Parathyroid adenoma (tissue), 2 donors: Measurements from ENCODE around the gene CD70.

ENCODE experiments used
- H2AFZ ChIP-seq: fragments of 300-600 bp; sonication (generic); one replicate; pipeline ENCODE4 v1.7.0; 2017; ENCODE audit warnings: antibody characterized with exemption, mild to moderate bottlenecking
- H3K27ac ChIP-seq: fragments of 300-600 bp; sonication (generic); one replicate; pipeline ENCODE4 v1.7.0; 2017
- H3K27me3 ChIP-seq: fragments of 300-600 bp; sonication (generic); one replicate; pipeline ENCODE4 v1.7.0; 2017; ENCODE audit warnings: low read length; ENCODE audit not compliant: control insufficient read depth, insufficient read depth
- H3K36me3 ChIP-seq: fragments of 300-600 bp; sonication (generic); one replicate; pipeline ENCODE4 v1.7.0; 2017; ENCODE audit warnings: low read length; ENCODE audit not compliant: control insufficient read depth, insufficient read depth
- H3K4me1 ChIP-seq: fragments of 300-600 bp; sonication (generic); one replicate; pipeline ENCODE4 v1.7.0; 2017; ENCODE audit warnings: control low read depth
- H3K4me2 ChIP-seq: fragments of 300-600 bp; sonication (generic); one replicate; pipeline ENCODE4 v1.7.0; 2017; ENCODE audit warnings: low read length
- H3K4me3 ChIP-seq: fragments of 300-600 bp; sonication (generic); one replicate; pipeline ENCODE4 v1.7.0; 2017; ENCODE audit warnings: low read depth, low read length
- H3K79me2 ChIP-seq: fragments of 300-600 bp; sonication (generic); one replicate; pipeline ENCODE4 v1.7.0; 2017; ENCODE audit warnings: control low read depth
- H3K9ac ChIP-seq: fragments of 300-600 bp; sonication (generic); one replicate; pipeline ENCODE4 v1.7.0; 2017; ENCODE audit warnings: mild to moderate bottlenecking
- H3K9me3 ChIP-seq: fragments of 300-600 bp; sonication (generic); one replicate; pipeline ENCODE4 v1.7.0; 2017; ENCODE audit warnings: low read length; ENCODE audit not compliant: control insufficient read depth
- CTCF ChIP-seq: fragments of 300-600 bp; sonication (generic); IDR thresholded peaks from one replicate; pipeline ENCODE4 v1.7.0; 2017; ENCODE audit warnings: antibody characterized with exemption, mild to moderate bottlenecking
- donor health status: primary hyperparathyroidism.

CD70 gene

GRCh38 chr19:6596621-6597020 lies 5.7 kb upstream of the CD70 start:
- no peak overlapping the region for H3K9ac ChIP-seq
- H3K4me1 ChIP-seq = no peaks in the 10 kb centered on the region
- no peak overlapping the region for H3K4me2 ChIP-seq
- H3K27ac ChIP-seq = no peak overlapping the region
- no peaks in the 10 kb centered on the region for H3K36me3 ChIP-seq
- no peaks in the 10 kb centered on the region for H3K79me2 ChIP-seq
- TF ChIP-seq CTCF = no peak
- H2AFZ ChIP-seq = no peak overlapping the region
- no peaks in the 10 kb centered on the region for H3K9me3 ChIP-seq
- H3K27me3 ChIP-seq = no peaks in the 10 kb centered on the region
- H3K4me3 ChIP-seq = no peak overlapping the region

- H3K4me3 ChIP-seq = no peak overlapping the region
- no peaks in the 10 kb centered on the region for H3K4me1 ChIP-seq
- no peak for TF ChIP-seq CTCF
- H3K9me3 ChIP-seq = no peaks in the 10 kb centered on the region
- no peaks in the 10 kb centered on the region for H3K79me2 ChIP-seq
- no peak overlapping the region for H3K27ac ChIP-seq
- no peak overlapping the region for H3K4me2 ChIP-seq
- peaks cover 6% of the 10 kb centered on the region for H3K27me3 ChIP-seq
- H2AFZ ChIP-seq = no peak overlapping the region
- H3K9ac ChIP-seq = no peak overlapping the region
- no peaks in the 10 kb centered on the region for H3K36me3 ChIP-seq
These were observed 2.9 kb upstream of the CD70 start for GRCh38 chr19:6593651-6594416.

GRCh38 chr19:6590258-6590826 lies 608 bp downstream of the CD70 start:
- no peak overlapping the region for H3K4me3 ChIP-seq
- no peak overlapping the region for H3K27ac ChIP-seq
- no peaks in the 10 kb centered on the region for H3K9me3 ChIP-seq
- no peak overlapping the region for H2AFZ ChIP-seq
- peak overlapping the region; percentile 31 for H3K4me2 ChIP-seq
- H3K27me3 ChIP-seq = peaks cover 8% of the 10 kb centered on the region
- TF ChIP-seq CTCF = no peak
- H3K36me3 ChIP-seq = no peaks in the 10 kb centered on the region
- H3K9ac ChIP-seq = no peak overlapping the region
- no peaks in the 10 kb centered on the region for H3K4me1 ChIP-seq
- no peaks in the 10 kb centered on the region for H3K79me2 ChIP-seq

- no peaks in the 10 kb centered on the region for H3K36me3 ChIP-seq
- no peaks in the 10 kb centered on the region for H3K9me3 ChIP-seq
- no peak overlapping the region for H3K4me2 ChIP-seq
- no peak overlapping the region for H3K27ac ChIP-seq
- no peak overlapping the region for H3K9ac ChIP-seq
- no peak overlapping the region for H3K4me3 ChIP-seq
- no peaks in the 10 kb centered on the region for H3K79me2 ChIP-seq
- peaks cover 8% of the 10 kb centered on the region for H3K27me3 ChIP-seq
- H3K4me1 ChIP-seq = no peaks in the 10 kb centered on the region
- H2AFZ ChIP-seq = no peak overlapping the region
- no peak for TF ChIP-seq CTCF
These were observed 1.2 kb downstream of the CD70 start for GRCh38 chr19:6589711-6590257.
